Posterior cingulate gyrus (tissue), 11 donors: Measurements from ENCODE around the gene SEMA3E.

Source experiments
- DNase-seq, 10 donors: peaks; one replicate each; pipeline versions ENCODE4 v3.0.0 to v3.0.0-alpha.2; 2020 to 2021; ENCODE audit warnings: mixed read lengths in 3 of 10
- intact Hi-C: fragments of 100-400 bp; cut with DNase I; formaldehyde crosslinking; loops from one replicate; pipeline ENCODE4 v1.15.1; 2023

SEMA3E gene

GRCh38 chr7:83410989-83411591 lies 237.8 kb downstream of the SEMA3E start:
- intact Hi-C loops: loop anchor here (2.0 to 5.0 kb wide), 2 partner anchors 246 to 536 kb away; no protein-coding TSS in a partner anchor
- peak in 1 of 10 donors; percentile 21 for DNase-seq

DNA sequence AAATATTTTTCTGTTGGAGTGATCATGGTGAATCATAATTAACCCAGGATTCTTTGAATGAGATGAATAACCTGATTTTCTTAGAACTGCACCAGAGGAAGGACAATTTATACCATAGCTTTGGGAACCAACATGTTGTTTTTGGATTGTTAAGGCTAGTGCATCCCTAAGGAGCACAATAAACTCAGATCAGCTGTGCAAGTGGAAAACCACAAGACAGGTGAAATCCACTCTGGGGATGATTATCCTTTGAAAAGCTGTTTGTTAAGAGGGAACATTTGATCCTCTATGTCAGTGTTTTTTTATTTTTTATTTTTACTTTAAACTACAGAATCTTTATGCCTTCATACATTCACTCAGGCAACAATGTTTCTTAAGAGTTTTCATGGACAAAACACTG lies 254.2 kb downstream of the SEMA3E start:
- intact Hi-C loops: no loop called here
- DNase-seq: no peak

DNA sequence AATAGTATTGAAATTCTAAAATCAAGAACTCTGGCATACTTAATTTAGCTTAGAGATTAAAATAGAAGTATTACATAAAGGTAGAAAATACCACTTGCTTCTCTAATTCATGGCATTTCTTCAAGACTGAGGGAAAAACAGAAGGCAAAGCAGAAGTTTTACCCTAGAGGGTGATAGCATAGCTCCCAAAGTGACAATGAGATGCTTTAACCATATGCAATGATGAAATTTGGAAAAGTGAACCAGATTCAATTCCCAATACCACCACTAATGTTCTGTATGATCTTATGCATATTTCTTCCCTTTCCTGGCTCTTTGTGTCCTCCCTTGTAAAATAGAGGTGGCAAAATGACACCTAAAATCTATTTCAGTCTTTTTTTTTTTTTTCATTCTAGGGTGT lies 260.5 kb downstream of the SEMA3E start:
- intact Hi-C loops: no loop called here
- DNase-seq: no peak

- intact Hi-C loops: no loop called here
- DNase-seq: no peak
These were observed 282.3 kb downstream of the SEMA3E start for GRCh38 chr7:83366629-83367028.

DNA sequence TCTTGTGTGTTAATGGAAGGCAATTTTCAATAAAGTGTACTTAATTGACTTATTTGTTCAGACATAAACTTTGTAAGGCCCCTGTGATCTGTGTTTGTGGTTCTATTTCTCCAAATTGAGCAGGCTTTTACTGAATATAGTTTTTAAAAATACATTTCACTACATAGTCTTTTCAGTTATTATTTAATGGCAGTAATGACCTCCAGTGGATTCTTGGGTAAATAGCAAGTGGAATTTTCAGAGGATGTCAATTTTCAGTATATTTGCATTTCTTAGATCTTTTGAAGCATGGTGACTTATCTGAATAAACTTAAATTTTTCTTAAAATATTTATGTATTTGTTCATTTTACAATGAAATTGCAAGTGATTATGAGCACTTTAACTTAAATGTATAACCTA lies 283.2 kb downstream of the SEMA3E start:
- no peak for DNase-seq
- intact Hi-C loops: no loop called here

DNA sequence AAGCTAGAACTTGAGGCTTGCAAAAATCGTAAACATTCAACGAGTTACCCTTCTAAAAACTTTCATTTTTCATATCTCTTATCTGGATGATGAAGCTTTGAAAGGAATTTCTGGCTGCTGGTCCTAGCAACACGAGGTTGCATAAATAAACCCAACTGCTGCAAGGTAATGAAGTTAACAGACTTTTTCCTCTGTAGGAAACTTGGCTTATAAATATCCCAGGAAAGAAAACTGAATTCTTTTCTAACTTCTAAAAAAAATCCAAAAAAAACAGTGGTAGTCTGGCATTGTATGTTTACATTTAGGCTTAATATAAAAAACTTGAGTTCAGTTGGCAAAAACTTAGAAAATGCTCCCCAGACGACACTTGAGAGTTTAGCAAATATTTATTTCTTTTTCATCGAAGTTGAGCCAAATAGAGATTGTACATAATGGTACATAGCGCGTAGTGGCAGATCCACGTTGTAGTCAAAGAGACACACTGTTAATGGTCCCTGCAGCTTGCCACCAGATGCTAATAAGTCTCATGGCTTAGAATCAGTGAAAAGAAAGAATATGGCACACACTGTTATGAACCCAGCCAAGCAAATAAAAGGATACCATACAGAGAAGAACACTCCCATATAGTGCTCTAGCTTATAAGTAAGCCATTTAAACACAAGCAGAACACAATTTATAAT lies 285.9 kb downstream of the SEMA3E start:
- DNase-seq: no peak
- intact Hi-C loops: no loop called here

DNA sequence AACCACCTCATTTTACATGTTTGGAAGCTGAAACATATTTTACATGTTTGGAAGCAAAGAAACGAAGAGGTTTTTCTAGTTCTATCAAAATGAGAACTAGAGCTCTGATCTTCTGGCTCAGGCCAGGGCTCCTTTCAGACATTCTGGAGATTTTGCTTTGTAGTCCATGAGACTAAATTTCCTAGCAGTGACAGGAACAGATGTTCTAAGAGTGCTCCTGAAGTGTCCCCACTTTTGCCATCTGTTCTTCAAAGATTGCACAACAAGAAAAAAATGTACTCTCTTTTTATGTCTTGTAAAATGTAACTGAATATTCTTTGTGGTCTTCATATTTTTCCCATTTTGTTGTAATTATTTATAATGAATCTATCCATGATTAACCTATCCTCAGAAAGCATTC lies 289.8 kb downstream of the SEMA3E start:
- intact Hi-C loops: no loop called here
- no peak for DNase-seq

GRCh38 chr7:83355143-83355542 lies 293.8 kb downstream of the SEMA3E start:
- no peak for DNase-seq
- intact Hi-C loops: no loop called here

DNA sequence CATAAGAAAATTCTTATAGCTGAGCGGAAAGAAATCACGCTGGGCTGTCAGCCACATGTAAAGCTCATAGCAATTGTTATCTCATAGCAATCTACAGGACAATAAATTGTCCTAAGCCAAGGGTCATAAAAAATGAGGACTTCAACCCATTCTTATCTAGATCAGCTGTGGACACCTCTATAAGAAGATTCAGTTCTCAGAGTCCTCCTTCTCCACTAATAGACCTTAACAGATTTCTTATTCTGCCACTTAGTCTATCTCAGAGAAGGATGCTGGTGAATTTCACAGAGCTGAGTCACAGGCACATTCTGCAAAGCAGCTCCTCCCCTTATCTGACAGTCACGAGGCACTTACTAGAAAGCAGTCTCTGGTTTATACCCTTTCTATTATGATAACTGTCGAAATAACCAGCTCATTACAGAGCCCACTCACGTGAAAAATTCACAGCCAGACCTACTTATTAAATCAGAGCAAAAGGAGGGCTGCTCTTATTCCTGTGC lies 300.9 kb downstream of the SEMA3E start:
- DNase-seq: no peak
- intact Hi-C loops: no loop called here

DNA sequence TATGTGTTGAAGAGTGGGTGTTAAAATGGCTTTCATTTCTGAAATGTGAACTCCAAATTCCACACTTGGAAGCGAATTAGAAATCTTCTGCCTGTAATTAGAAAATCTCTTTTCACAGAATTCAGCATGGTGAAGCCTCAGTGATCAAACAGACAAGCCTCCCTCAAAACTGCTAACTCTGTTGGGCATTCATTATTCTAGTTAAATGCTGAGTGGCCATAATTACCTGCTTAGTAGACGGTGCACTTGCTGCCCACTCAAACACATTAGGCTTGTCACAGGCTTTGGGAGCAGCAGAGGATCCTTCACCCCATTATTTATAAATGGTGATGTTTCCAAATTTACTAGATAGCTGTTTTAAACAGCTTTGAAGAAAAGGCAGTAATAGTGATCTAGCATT lies 309.0 kb downstream of the SEMA3E start:
- intact Hi-C loops: no loop called here
- no peak for DNase-seq

DNA sequence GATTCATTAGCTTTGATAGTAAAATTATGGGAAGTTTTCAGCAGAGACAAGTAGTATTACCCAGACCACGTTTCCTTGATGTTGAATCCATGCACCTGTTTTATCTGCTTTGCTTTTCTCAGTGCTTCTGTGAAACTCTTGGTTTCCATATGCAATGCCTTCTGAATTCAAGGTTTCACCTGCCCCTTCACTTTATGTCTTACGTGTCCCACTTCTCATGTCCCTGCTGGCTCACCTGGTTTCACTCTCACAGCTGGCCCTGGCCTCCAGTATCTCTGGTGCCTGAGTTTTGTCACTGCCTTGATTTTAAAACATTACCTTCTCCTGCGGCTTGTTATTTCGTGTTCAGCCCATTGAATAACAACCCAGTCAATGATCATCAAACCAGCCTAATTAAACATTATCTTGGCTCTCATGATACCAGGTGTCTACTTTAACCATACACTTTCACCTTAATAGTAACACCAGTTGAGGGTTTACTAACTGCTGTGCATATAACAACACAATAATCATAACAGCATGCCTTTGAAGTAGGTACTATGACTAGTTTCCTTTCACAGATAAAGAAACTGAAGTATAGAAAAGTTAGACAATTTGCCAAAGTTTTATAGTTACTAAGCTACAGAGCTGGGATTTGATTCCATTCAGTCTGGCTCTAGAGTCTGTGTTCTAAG lies 310.5 kb downstream of the SEMA3E start:
- no peak for DNase-seq
- intact Hi-C loops: no loop called here

GRCh38 chr7:83337050-83337449 lies 311.9 kb downstream of the SEMA3E start:
- intact Hi-C loops: no loop called here
- DNase-seq: no peak

DNA sequence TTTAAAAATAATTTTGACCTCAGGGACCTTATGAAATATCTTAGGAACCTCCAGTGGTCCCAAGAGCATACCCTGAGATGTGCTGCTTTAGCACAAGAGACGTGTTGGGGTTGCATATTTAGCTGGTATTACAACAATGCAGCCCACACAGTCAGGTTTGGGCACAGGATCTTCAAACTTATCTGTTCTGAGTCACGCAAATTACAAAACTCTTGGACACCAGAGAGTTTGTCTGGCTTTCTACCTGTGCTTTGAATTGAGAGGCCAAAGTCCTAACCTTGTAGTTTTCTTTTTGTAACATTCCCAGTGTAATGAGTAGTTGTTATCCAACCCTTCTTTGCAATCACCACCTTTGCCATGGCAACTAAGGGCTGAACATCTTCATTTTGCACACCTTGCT lies 322.7 kb downstream of the SEMA3E start:
- intact Hi-C loops: no loop called here
- no peak for DNase-seq

- intact Hi-C loops: no loop called here
- no peak for DNase-seq
These were observed 323.9 kb downstream of the SEMA3E start for GRCh38 chr7:83325083-83325482.

- DNase-seq: no peak
- intact Hi-C loops: no loop called here
These were observed 324.3 kb downstream of the SEMA3E start for GRCh38 chr7:83324596-83324995.

DNA sequence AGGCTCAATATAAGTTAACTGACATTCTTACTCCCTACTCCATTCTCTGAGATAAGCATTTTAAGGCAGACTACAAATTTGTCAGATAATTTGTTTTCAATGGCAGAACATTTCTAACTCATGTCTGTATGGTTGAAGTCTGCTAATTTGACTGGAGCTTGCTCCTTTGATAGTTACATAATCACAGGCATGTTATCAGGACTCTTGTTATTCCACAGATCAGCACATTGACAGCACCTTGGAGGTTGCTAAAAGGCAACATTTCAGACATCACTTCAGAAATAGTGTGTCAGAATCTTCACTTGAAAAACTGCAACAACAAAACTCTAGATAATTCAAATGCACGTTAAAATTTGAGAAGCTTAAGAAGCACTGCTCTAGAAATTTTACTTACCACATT lies 327.9 kb downstream of the SEMA3E start:
- no peak for DNase-seq
- intact Hi-C loops: no loop called here

DNA sequence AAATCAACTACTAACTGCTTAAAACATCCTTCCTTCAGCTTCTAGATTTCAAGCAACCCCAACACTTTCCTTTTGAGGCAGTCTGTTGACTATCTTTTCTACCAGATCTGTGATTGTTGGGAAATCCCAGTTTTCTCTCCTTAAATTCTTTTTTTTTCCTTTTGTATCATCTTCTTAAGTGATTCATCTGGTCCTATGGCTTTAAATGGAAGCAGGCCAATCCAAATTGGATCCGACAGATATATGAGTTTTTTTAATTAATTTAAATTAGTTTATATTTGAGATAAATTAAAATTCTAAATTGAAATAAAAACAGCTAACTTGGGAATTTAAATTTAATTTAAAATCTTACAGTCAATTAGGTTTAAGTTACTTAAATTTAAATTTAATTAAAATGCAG lies 335.0 kb downstream of the SEMA3E start:
- no peak for DNase-seq
- intact Hi-C loops: no loop called here
